CD4-positive, alpha-beta T cell treated with Interleukin-12 subunit alpha and Interleukin-12 subunit beta, for 1 hour (primary cell): ENCODE results near the gene MRPL52.
"Not testable (repeated sequence)": the region's sequence is repeated elsewhere in the genome, so short reads cannot be mapped to it uniquely, and the experiment has no call there.

Source experiments
- DNase-seq: peaks from one replicate; pipeline ENCODE4 v3.0.0-alpha.2; 2020

The MRPL52 gene

GRCh38 chr14:22860377-22860776 is 30.7 kb downstream of the MRPL52 start:
- DNase-seq = not testable (repeated sequence)

GRCh38 chr14:22861651-22862050 is 32.0 kb downstream of the MRPL52 start:
- no peak for DNase-seq

- DNase-seq = no peak
These were observed 35.3 kb downstream of the MRPL52 start for GRCh38 chr14:22864979-22865378.

GRCh38 chr14:22865424-22866405 is 36.0 kb downstream of the MRPL52 start:
- no peak for DNase-seq

- DNase-seq = no peak
These were observed 37.2 kb downstream of the MRPL52 start for GRCh38 chr14:22866874-22867273.

- DNase-seq = no peak
These were observed 41.1 kb downstream of the MRPL52 start for GRCh38 chr14:22870811-22871223.

GRCh38 chr14:22871224-22872032 is 41.7 kb downstream of the MRPL52 start, which contains the start of gene LRP10:
Gene LRP10 (plus strand): TSS chr14:22871740. CDS start chr14:22872304, 564 bp downstream.
- DNase-seq = peak; percentile 83

GRCh38 chr14:22872033-22872832 is 42.5 kb downstream of the MRPL52 start:
- peak; percentile 80 for DNase-seq

GRCh38 chr14:22872833-22873520 is 43.3 kb downstream of the MRPL52 start:
- DNase-seq = no peak

- no peak for DNase-seq
These were observed 45.5 kb downstream of the MRPL52 start for GRCh38 chr14:22875003-22875747.

GRCh38 chr14:22875748-22876319 is 46.1 kb downstream of the MRPL52 start:
- DNase-seq = no peak

- no peak for DNase-seq
These were observed 47.4 kb downstream of the MRPL52 start for GRCh38 chr14:22877000-22877501.

GRCh38 chr14:22878271-22879246 is 48.9 kb downstream of the MRPL52 start:
- no peak for DNase-seq

GRCh38 chr14:22882064-22882463 is 52.4 kb downstream of the MRPL52 start:
- DNase-seq = no peak

GRCh38 chr14:22882529-22883172 is 53.0 kb downstream of the MRPL52 start:
- DNase-seq = peak; percentile 62

GRCh38 chr14:22883173-22883976 is 53.7 kb downstream of the MRPL52 start, which contains the start of gene REM2:
Gene REM2 (plus strand): TSS chr14:22883222. CDS start chr14:22883288, 66 bp downstream.
- DNase-seq = no peak

GRCh38 chr14:22884076-22884737 is 54.5 kb downstream of the MRPL52 start:
- no peak for DNase-seq
